GM19397 (cell line): ENCODE results near the gene RALGAPA2.

Source experiments
- ATAC-seq: cut with Tn5 transposase; IDR thresholded peaks from one replicate; pipeline ENCODE4 v1.9.1; 2021; ENCODE audit warnings: mild to moderate bottlenecking, moderate library complexity; ENCODE audit not compliant: unreplicated experiment

The RALGAPA2 gene

GRCh38 chr20:20373091-20373571, 339.3 kb downstream of the RALGAPA2 start:
- ATAC-seq: no peak

- no peak for ATAC-seq
Observed at GRCh38 chr20:20371681-20372080, 340.8 kb downstream of the RALGAPA2 start.

- ATAC-seq: no peak
Observed at GRCh38 chr20:20371083-20371482, 341.4 kb downstream of the RALGAPA2 start.

GRCh38 chr20:20370094-20370575, 342.3 kb downstream of the RALGAPA2 start:
- no peak for ATAC-seq

GRCh38 chr20:20369250-20370093, 343.0 kb downstream of the RALGAPA2 start:
- ATAC-seq: no peak

DNA sequence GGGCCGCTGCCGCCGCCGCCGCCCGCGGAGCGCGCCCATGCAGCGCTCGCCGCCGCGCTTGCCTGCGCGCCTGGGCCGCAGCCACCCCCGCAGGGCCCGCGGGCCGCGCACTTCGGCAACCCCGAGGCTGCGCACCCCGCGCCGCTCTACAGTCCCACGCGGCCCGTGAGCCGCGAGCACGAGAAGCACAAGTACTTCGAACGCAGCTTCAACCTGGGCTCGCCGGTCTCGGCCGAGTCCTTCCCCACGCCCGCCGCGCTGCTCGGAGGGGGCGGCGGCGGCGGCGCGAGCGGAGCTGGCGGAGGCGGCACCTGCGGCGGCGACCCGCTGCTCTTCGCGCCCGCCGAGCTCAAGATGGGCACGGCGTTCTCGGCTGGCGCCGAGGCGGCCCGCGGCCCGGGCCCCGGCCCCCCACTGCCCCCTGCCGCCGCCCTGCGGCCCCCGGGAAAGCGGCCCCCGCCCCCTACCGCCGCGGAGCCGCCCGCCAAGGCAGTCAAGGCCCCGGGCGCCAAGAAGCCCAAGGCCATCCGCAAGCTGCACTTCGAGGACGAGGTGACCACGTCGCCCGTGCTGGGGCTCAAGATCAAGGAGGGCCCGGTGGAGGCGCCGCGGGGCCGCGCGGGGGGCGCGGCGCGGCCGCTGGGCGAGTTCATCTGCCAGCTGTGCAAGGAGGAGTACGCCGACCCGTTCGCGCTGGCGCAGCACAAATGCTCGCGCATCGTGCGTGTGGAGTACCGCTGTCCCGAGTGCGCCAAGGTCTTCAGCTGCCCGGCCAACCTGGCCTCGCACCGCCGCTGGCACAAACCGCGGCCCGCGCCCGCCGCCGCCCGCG, 343.8 kb downstream of the RALGAPA2 start:
- no peak for ATAC-seq

GRCh38 chr20:20367575-20368417, 344.6 kb downstream of the RALGAPA2 start, which contains the start of gene INSM1:
INSM1 (plus strand) TSS chr20:20368104; CDS start chr20:20368268, 164 bp downstream.
- ATAC-seq: no peak

GRCh38 chr20:20366876-20367574, 345.4 kb downstream of the RALGAPA2 start:
- no peak for ATAC-seq

GRCh38 chr20:20366551-20366875, 345.9 kb downstream of the RALGAPA2 start:
- ATAC-seq: no peak

DNA sequence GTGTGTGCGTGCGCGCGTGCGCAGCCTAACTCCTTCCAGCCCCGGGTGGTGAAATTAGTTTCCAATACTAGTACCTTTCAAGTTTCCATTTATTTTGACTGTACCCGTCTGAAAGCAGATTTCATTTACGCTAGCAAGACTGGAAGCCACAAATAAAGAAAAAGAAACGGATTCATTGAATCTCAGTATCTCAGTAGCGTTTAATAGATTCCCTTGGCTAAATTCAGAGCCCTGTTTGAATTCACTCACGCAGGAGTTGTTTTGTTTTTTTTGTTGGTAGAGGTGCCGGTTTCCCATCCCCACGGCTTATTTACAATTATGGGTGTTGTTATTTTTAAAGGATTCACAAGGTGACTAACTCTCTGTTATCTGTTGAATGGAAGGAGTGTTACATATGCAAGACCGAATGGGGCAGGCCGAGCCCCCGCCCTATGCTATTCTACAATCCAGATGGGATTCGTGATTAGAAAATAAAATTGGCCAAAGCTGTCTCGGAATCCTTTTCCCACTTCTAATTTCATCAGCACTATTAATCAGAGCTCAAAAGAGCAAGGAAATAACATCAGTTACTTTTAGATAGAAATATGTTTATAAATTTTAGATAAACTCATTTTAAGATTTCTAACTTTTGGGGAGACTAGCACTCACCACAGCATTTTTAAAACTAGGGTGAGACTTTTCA, 346.8 kb downstream of the RALGAPA2 start:
- ATAC-seq: no peak

GRCh38 chr20:20364593-20365479, 347.6 kb downstream of the RALGAPA2 start:
- no peak for ATAC-seq

DNA sequence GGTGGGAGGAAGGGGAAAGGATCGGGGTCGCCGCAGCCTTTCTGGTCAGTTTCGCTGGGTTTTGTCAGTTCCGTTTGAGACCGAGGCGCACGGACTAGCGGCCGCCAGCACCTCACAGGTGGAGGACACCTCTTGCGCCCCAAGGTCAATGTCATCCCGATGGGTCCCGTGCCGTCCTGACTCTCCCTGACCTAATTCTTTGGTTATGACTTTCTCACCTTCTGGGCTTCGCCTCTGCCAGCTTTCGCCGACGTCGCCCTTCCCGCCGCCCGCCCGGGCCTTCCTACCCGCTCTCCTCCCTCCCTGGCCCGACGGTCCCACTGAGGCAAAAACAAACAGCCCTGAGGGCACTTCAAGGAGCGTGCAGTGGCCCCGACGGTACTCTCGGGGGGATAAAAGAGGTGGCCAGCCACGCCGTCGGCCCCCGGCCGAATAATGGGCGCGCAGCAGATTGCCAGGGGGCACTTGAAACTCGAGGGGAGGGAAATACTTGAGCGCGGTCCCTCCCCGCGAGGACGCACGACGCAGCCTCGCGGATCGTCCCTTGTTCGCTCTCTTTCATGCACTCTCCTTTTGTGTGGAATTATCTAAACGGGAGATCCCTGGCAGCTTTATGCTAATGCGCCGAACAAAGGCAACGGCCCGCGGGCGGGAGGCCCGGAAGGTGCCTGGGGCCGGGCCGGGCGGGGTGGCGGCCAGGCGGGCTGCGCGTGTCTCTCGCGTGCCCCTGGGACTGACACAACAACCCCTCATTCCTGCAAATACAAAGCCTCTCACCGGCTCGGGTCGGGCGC, 348.4 kb downstream of the RALGAPA2 start:
- ATAC-seq: no peak

DNA sequence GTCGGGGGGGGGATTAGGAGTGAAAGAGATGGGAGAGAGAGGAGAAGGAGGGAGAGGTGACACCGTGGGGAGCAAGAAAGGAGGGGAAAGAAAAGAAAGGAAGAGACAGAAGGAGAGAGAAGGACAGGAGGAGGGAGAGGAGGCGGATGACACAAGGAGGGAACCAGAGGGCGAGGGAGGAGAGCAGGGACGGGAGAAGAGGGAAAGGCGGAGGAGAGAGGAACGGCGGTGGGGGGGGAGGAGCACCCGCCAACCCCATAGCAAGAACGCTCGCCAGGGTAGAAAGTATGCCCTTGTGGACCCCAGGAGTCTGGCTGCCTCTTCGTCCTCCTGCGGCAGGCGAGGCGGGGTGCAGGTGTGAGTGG, 349.0 kb downstream of the RALGAPA2 start:
- no peak for ATAC-seq

- no peak for ATAC-seq
Observed at GRCh38 chr20:20362774-20363433, 349.5 kb downstream of the RALGAPA2 start.

DNA sequence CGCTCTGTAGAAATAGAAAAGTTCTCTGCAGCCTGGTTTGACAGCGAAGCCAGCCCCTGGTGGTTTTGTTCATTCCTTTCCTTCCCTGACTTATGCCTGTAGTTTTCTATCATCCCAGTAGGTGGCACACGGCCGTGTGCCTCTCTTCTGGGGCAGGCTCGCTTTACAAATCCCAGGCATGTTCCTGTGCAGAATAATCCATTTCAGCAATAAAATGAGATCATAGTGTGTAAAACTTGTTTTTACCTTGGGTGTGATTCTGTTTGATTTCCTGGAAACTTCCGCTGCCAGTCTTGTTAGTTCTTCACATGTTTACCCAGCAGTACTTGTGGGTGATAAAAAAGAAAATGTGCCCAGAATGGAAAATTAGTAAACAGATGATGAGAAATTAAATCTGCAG, 352.0 kb downstream of the RALGAPA2 start:
- ATAC-seq: no peak

DNA sequence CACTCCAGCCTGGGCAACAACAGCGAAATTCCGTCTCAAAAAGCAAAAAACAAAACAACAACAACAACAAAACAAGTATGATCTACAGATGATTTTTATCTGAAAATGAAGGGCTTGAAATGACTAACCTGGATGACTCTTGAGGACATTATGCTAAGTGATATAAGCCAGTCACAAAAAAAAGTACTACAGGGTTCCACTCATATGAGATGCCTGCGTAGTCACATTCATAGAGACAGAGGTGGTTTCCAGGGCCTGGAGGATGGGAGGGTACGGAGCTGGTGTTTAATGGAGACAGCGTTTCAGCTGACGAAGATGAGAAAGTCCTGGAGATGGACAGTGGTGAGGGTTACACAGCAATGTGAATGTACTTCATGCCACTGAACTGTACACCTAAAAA, 352.8 kb downstream of the RALGAPA2 start:
- ATAC-seq: no peak

DNA sequence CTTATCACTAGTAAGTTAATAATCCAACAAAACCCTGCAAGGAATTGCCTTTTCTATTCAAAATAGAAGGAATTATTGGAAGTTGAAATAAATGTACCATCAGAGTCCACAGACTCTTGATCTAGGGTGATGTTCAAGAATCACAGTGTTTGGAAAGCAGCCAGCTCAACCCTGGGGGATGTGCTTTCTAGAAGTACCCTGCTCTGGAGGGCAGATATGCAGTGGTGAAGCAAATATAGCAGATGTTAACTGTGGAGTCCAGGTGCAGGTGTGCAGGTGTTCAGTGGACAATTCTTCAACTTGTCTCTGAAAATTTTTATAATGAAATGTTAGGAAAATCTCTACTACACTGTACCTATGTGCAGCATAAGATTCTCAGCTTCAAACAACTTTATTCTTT, 353.6 kb downstream of the RALGAPA2 start:
- no peak for ATAC-seq
